Brain microvascular endothelial cell (primary cell): ENCODE data around the gene FBXO42.

Experiments
- DNase-seq: peaks from one replicate; pipeline ENCODE4 v3.0.0-alpha.2; 2020
- H3K27ac ChIP-seq: fragments of 250-450 bp; sonication (Bioruptor Pico); 2 replicates; pipeline ENCODE4 v1.5.1; 2020; ENCODE audit warnings: mild to moderate bottlenecking, moderate library complexity
- H3K27me3 ChIP-seq: fragments of 250-450 bp; sonication (Bioruptor Pico); replicated peaks from 2 replicates; pipeline ENCODE4 v1.5.1; 2020; ENCODE audit warnings: mild to moderate bottlenecking
- H3K36me3 ChIP-seq: fragments of 250-450 bp; sonication (Bioruptor Pico); replicated peaks from 2 replicates; pipeline ENCODE4 v1.5.1; 2020; ENCODE audit warnings: mild to moderate bottlenecking
- H3K4me3 ChIP-seq: 2 replicates; pipeline ENCODE4 v1.5.1; 2011; ENCODE audit warnings: low read depth, mild to moderate bottlenecking, control low read depth, low read length, moderate library complexity
- CTCF ChIP-seq: IDR thresholded peaks from 2 replicates; pipeline ENCODE4 v1.5.1; 2011; ENCODE audit warnings: low read depth, mild to moderate bottlenecking, moderate library complexity, low read length, control low read depth, inconsistent platforms; ENCODE audit errors: missing control alignments
- in situ Hi-C: cut with HindIII; loops from 2 replicates; pipeline ENCODE4 v1.10.0; 2017; ENCODE audit warnings: low sequenced_read_pairs, low pct_ligation_motif_present

Gene FBXO42

GRCh38 chr1:16342331-16343062, 9.8 kb downstream of the FBXO42 start:
- DNase-seq = no peak
- no peaks in the 10 kb centered on the region for H3K27me3 ChIP-seq
- no peak overlapping the region for H3K4me3 ChIP-seq
- peaks cover 2% of the 10 kb centered on the region for H3K36me3 ChIP-seq
- TF ChIP-seq CTCF = no peak
- in situ Hi-C loops = no loop called here
- H3K27ac ChIP-seq = no peak overlapping the region

GRCh38 chr1:16340673-16341072, 11.6 kb downstream of the FBXO42 start:
- H3K36me3 ChIP-seq = peaks cover 2% of the 10 kb centered on the region
- in situ Hi-C loops = no loop called here
- no peak for TF ChIP-seq CTCF

GRCh38 chr1:16338961-16339360, 13.3 kb downstream of the FBXO42 start:
- no peak for TF ChIP-seq CTCF
- H3K27ac ChIP-seq = no peak overlapping the region
- H3K36me3 ChIP-seq = peaks cover 2% of the 10 kb centered on the region
- in situ Hi-C loops = no loop called here
- no peaks in the 10 kb centered on the region for H3K27me3 ChIP-seq
- DNase-seq = peak; percentile 43
- H3K4me3 ChIP-seq = no peak overlapping the region

More at GRCh38 chr1:16340673-16341072, 11.6 kb downstream of the FBXO42 start:
- Histone ChIP-seq H3K4me3 (no peak overlapping the region), H3K27ac (no peak overlapping the region), H3K27me3 (no peaks in the 10 kb centered on the region)
- DNase-seq = no peak

- Histone ChIP-seq H3K36me3 (no peaks in the 10 kb centered on the region), H3K4me3 (no peak overlapping the region), H3K27me3 (no peaks in the 10 kb centered on the region), H3K27ac (no peak overlapping the region)
- in situ Hi-C loops = no loop called here
- TF ChIP-seq CTCF = no peak
- DNase-seq = no peak
Measured at GRCh38 chr1:16334655-16335340, 17.5 kb downstream of the FBXO42 start.

- Histone ChIP-seq H3K4me3 (no peak overlapping the region), H3K36me3 (no peaks in the 10 kb centered on the region), H3K27ac (no peak overlapping the region), H3K27me3 (no peaks in the 10 kb centered on the region)
- no peak for DNase-seq
- TF ChIP-seq CTCF = no peak
- in situ Hi-C loops = no loop called here
Measured at GRCh38 chr1:16326833-16327404, 25.4 kb downstream of the FBXO42 start.
